ENCODE results near the gene PTX4.

The PTX4 gene

DNA sequence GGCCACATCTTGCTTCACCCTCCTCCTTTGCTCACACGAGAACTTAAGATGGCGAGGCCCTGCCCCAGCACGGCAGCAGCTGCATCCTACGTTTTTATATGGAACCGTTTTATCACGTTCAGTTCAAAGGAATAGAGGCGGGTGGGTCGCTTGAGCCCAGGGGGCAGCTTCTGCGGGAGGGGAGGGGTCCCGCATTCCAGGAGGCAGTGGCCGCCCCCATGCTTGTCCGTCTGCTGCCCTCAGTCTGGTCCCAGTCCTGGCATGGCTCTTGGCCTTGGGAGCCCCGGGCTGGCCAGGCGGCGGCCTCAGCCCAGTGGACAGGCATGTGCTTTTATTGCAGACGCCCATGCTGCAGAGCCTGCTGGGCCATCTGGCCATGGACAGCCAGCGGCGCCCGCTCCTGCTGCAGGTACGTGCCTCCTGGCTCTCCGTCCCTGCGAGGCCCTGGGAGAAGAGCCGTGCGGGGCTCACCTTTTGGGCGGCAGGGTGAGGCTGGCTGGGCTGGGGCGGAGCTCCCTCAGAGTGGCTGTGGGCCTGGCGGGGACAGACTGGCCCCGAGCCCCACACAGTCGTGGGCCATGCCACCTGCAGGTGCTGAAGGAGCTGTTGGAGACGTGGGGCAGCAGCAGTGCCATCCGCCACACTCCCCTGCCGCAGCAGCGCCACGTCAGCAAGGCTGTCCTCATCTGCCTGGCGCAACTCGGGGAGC lies 11.2 kb upstream of the PTX4 start:
- DNase-seq (ENCODE audit: low spot score), result no peak

DNA sequence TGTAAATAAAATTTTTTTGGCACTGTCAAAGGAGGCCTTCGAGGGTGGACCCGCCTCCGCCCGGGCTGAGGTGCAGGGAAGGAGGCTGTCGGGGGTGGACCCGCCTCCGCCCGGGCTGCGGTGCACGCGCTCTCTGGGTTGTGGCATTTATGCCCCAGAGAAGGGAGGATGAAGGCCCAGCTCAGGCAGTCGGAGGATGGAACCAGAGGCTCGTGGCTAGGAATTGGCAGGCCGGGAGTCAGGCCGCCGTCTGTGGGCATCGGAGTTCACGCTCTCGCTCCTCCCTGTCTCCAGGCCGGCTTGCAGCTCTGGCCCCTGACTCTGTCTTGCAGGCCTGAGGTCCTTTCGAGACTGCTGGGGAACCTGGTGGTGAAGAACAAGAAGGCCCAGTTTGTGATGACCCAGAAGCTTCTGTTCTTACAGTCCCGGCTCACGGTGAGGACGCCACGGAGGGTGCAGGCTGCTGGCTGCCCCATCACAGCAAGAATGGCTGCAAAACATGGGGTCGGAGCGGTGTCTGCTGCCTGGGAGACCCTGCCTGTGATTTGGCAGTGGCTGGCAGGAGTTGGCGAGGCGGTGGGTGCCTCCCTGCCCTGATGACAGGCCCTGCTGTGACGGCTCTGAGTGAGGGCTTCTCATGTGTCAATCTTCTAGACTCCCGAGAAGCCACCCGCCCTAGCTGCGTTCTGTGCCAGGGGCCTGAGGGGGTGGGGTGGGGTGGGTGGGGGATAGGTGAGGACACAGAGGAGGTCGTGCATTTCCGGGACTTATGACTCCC lies 10.3 kb upstream of the PTX4 start:
- DNase-seq (ENCODE audit: low spot score), result no peak

DNA sequence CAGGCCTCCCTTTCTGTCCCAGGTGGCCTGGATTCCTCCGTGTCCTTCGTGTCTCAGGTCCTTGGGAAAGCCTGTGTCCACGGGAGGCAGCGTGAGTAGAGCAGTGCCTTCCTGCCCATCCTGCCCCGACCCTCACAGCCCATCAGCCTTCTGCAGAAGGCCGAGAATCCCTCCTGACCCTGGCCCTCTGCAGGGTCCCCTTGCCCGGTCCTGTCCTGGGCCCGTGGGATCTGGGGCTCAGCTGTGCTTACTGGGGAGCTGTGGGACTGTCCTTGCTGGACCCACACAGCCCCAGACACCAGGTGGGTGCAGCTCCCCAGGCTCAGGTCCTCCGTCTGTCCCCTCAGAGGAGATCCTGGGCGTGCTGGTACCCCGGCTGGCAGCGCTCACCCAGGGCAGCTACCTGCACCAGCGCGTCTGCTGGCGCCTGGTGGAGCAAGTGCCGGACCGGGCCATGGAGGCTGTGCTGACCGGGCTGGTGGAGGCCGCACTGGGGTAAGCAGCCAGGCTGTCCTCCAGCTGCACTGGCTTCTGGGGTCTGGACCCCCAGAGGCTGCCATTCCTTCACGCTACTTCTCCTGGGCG lies 8.4 kb upstream of the PTX4 start:
- DNase-seq (ENCODE audit: low spot score), result no peak

DNA sequence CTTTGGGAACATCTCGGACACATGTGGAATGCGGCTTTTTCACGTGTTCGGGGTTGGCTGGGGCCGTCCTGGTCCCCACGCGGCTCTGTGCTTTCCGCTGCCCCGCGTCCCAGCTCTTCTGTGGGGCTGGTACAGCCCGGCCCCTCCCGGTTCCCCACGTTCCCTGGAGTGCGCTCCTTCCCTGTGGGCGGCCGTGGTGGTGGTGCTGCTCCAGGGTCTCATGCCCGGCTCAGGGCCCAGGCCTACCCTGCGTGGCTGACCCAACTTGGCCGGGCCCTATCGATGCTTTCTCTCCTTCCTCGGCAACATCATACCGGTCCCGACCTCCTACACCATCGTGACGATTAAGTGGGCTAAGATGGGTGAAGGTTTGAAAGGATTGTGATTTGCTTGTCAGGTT lies 7.7 kb upstream of the PTX4 start:
- no peak for DNase-seq (ENCODE audit: low spot score)

DNA sequence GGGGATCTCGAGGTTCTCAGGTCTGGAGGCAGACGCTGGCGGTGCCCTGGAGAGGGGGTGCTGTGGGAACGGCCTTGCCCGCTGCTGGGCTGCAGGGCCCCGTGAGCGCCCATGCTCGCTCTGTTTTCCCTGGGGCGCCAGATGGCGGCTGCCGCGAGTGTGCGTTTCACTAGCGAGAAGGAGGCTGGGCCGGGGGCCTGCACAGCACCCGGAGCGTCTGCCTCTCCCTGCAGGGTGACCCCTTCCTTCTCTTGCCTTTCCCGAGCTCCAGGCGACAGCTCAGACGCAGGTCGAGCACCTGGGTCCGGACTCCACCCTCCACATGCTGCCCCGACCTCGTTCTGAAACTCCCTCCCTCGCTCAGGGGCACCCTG lies 7.1 kb upstream of the PTX4 start:
- no peak for DNase-seq (ENCODE audit: low spot score)

DNA sequence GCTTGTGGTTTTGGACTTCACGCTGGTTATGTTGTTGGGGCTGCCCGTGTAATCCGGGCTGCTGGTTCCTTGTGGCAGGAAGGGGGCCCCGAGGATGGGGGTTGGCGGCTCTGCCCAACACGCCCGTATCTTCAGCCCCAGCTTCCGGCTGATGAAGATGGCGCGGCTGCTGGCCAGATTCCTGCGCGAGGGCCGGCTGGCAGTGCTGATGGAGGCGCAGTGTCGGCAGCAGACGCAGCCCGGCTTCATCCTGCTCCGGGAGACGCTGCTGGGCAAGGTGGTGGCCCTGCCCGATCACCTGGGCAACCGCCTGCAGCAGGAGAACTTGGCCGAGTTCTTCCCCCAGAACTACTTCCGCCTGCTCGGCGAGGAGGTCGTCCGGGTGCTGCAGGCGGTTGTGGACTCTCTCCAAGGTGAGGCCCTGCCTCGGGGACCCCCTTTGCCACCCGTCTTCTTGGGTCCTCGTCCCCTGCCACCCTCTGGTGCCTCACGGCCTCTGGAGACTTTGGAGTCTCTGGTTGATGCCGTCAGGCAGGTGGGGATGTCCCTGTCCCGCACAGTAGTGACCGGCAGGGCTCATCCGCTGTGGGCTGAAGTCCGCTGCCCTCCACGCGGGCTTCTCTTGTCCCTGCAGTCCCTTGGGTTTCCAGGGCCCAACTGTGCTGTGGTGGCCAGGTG lies 6.6 kb upstream of the PTX4 start:
- DNase-seq (ENCODE audit: low spot score), result no peak

DNA sequence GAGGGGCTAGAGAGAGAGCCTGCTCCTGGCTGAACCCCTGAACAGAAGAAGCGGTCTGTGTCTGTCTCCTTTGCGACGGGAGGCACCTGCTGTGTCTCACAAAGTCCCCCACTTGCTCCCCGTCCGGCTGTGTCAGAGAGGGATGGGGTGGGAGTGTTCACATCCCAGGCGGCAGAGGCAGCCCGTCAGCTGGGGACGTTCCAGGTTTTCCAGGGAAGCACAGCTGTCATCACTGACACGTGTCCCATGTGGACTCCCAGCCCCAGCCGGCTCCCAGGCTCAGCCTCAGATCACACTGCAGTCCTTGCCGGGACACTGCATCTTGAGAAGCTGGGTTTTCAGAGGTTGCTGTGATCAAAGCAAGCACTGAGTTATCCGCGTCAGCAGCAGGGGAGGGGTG lies 6.0 kb upstream of the PTX4 start:
- DNase-seq (ENCODE audit: low spot score), result no peak

DNA sequence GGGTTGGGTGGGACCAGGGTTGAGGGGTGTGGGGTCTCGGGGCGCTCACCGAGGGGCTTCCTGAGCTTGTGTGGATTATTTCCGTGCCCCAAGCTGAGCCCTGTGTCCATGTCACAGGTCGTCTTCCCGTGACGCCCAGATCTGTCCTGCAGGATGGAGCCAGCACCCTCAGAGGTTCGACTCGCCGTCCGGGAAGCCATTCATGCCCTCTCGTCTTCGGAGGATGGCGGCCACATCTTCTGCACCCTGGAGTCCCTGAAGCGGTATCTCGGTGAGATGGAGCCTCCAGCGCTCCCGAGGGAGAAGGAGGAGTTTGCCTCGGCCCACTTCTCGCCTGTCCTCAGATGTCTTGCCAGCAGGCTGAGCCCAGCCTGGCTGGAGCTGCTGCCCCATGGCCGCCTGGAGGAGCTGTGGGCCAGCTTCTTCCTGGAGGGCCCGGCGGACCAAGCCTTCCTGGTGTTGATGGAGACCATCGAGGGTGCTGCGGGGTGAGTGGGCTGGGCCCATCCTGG lies 5.4 kb upstream of the PTX4 start:
- DNase-seq (ENCODE audit: low spot score), result no peak

DNA sequence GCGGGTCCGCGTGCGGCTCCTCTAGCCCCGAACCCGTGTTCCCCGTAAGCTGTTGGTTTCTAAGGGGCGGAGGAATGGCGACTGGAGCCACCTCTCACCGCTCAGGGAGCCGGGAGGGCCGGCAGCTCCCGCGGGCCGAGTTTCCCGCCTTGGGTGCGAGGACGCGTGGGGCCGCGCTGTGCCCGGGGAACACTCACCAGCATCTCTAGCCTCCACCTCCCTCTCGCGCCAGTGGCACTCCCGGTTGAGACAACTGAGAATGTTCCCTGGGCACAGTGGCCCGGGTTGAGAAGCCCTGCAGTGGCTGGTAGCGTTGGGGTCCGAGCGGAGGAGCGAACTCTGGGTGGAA lies 5.0 kb upstream of the PTX4 start:
- no peak for DNase-seq (ENCODE audit: low spot score)

DNA sequence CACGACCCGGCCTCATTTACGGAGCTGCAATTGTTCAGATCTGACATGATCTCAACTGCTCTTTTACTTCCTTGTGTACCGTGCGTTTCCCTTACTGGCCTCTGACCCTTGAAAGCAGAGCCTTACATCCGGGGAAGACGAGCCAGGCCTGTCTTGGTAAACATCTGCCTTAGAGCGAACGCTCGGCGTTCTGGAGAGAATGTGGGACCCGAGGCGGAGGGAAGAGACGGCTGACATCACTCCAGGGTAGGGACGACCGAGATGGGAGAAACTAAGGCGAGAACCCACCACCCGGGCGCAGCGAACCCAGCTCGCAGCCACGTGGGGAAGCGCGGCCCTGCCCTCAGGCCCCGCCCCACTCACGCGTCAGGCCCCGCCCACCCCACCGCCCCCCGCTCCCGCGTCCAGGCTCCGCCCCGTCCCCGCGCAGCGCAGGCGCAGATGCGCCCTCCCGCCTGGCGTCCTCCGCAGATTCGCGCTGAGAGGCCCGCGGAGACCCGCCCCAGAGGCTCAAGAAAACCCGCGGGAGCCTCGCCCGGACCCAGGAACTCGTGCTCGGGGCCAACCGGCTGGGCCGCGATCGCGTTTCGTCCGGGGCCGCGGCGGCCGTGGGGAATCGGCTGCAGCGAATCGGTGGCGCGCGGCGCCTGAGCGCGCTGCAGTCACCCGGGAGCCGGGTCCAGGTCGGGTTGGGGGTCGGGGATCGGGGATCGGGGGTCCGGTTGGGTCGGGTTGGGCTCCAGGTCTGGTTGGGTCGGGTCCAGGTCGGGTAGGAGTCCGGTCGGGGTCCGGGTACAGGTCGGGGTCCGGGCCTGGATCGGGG lies 4.4 kb upstream of the PTX4 start, which contains the start of gene TELO2:
Gene TELO2, plus strand, starts transcription at position 438 of the 823 bp plus-strand sequence. CDS start 922 bp downstream, outside the sequence.
- peak; percentile 77 for DNase-seq (ENCODE audit: low spot score)

DNA sequence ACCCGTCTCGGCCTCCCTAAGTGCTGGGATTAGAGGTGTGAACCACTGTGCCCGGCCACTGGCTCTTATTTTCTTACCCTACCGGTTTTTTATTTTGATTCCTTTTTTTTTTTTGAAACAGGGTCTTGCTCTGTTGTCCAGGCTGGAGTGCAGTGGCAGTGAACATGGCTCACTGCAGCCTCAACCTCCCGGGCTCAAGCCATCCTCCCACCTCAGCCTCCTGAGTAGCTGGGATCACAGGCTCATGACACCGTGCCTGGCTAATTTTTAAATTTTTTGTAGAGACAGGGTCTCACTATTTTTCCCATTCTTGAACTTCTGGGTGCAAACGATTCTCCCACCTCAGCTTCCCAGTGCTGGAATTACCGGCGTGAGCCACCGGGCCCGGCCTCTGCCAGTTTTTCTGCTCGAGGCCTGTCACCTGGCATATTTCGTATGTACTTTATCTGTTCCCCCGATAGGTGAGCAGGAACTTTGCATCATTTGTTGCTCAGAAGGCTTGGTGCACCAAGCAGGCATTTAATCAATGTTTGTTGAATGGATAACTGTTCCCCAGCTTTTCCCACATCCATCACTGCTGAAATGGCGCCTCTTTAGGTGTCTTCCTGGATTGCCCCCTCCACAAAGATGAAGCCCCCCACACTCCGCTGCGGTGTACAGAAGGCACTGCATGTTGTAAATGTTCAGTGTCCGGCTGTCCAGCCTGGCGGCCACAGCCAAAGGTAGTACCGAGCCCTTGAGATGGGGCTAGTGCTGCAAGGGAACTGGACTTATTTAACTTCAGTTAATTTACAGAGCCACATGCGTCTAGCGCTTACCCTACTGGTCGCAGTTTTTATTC lies 3.6 kb upstream of the PTX4 start:
- DNase-seq (ENCODE audit: low spot score), result no peak

DNA sequence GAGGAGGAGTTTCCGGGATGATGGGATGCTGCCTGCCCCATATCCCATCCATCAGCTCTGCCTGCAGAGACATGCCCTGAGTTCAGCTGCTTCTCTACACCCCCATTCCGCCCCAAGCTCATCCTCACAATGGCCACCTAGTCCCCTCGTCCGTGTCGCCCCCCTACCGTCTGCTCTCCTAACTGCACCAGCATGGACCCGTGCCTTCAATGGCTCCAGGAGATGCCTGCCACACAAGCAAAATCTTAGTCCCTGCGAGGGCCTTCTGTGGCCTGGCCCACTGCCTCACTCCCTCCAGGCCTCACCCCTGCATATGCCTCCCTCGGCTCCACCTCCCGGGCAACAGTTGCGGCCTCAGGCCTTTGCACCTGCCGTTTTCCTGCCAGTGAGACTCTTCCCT lies 2.6 kb upstream of the PTX4 start:
- no peak for DNase-seq (ENCODE audit: low spot score)

DNA sequence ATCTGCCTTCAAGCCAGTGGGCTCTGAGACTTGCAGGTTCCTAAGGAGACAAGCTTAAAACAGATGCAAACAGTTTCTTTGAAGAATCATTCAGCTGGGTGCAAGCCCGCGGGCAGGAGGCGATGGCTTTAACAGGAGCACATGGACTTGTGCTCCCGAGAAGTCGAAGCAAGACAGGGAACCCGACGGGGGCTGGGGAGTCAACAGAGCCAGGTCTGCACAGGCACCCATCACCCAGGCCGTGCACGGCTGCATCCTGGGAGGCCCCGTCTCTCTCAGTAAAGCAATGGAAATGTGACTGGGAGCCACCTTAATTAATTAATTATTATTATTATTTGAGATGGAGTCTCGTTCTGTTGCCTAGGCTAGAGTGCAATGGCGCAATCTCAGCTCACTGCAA lies 333 bp upstream of the PTX4 start:
- no peak for DNase-seq (ENCODE audit: low spot score)

DNA sequence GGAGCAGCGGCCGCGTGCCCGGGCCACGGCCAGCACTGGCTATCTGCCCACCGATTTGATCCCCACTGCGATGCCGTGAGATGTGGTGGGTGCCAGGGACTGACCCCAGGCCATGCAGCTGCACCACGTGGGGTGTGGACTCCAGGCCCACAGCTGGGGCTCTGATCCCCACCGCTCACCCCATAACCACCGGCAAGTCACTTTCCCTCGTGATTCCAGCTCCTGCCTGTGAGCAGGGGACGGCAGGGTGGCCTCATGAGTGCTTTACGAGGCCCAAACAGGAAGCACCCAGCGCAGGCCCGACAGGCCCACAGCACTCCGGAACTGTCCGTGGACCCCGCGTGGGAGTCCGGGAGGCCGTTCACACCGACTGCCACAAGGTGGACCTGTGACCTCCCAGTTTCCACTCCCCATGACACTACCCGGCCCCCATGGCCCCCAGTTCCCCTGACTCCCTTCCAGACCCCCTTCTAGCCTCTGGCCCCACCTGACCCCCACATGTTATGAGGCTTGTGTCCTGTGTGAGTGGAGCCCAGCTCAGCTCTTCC lies 616 bp downstream of the PTX4 start:
- DNase-seq (ENCODE audit: low spot score), result no peak

DNA sequence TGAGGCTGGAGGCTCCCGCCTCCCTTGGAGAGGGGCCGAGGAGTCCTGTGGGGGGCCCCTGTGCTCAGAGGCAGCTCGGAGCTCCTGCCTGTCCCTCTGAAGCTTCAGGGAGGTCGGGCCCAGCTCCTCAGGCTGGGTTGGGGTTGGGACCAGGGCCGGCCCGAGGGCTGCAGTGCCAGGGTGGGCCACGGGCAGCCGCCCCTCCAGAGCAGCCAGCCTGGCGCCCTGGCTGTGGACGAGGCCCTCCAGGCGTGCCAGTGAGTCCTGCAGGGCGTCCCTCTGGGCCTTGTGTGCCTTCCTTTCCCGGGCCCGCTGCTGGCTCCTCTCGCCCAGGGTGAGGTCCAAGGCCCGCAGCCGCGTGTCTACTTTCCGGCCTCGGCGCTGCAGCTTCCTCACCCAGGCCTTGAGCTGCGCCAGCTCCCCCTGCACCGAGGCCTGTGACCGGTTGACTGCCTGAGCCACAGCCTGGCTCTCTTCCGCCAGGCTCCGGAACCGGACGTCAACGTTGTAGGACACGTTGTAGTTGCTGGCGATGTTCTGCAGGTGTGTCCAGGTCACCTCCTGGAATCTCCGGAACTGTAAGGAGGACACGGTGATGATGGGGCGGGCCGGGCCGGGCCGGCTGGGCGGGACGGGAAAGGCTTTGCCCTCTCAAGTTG lies 1.2 kb downstream of the PTX4 start:
- no peak for DNase-seq (ENCODE audit: low spot score)

DNA sequence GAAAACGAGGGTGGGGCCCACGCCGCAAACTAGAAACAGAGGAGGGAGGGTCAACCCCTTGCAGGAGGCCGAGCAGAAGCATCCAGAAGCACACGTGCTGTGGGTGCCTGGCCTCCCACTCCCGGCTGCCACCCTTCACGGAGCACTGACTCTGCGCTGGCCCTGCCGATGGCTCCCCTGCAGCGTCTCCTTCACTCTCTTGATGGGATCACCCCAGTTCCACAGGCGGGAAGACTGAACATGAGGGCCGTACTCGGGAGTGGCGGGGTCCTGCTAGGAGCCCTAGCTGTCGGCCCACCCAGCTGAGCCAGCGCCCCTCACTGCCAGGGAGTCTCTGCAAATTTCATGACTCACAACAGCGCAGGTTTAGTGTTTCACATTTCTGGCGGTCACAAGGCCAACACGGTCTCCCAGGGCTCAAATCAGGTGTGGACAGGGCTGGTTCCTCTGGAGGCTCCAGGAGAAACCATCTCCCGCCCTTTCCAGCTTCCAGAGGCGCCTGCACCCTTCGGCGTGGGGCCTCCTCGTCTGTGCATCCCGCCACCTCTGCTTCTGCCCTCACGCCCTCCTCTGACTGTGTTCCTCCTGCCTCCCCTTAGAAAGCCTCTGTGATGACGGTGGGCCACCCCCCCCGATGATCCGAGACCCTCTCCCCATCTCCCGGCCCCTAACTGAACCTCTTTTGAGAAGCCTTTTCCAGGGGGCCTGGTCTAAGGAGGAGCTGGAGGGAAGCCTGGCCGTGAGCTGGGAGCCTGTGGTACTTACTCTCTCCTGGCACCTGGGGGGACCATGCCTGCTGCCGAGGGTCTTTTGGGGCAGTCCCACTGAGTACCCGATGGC lies 2.0 kb downstream of the PTX4 start:
- no peak for DNase-seq (ENCODE audit: low spot score)

DNA sequence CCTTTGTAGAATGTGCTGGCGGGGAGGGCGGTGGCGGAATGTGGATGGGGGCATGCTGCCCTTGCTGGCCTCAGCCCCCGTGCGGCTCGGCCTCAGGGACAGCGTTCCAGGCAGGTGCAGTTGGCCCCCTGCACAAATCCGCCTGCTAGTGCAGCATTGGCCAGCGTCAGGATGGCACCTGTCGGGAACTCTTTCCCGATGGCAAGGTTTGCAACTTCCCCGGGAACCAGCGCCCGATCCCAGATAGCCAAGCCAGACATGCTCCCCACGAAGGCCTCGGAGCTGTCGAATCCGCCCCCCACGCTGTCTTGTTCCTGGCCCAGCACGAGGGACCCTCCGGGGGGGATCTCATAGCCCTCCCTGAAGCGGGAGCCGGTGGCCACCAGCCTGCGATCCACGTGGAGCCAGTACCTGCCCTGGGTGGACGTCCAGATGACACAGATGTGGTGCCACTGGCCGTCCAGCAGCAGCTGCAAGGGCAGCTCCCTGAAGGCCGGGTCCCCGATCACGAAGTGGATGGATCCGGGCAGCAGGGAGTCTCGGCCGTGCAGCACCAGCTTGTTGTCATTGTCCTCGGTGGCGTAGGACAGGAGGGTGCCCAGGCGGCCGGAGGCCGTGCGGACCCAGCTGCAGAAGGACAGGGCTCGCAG lies 2.8 kb downstream of the PTX4 start:
- DNase-seq (ENCODE audit: low spot score), result no peak

Measured in putamen (tissue), 1 donor.